Endothelial cell of umbilical vein (primary cell): ENCODE results near the gene FAM118B. TPM values are rescaled to one million over a fixed set of nuclear protein-coding genes. Genes with fewer than 3 reads are reported as not detected.
A peak's percentile ranks its signal among the peaks of the same experiment; 100 is the strongest.

Experiments
- BruUV-seq: library from RNA; stranded (reverse); fragments of 400-500 nt; replicated peaks from 2 replicates; lab custom pipeline; 2021; lab: Mats Ljungman, UMichigan
- CTCF ChIA-PET: fragments of 300-600, 350-600 bp; sonication (Branson Sonifier 250); formaldehyde crosslinking; loops from one replicate; lab custom pipeline; 2021; ENCODE audit warnings: antibody characterized with exemption, inconsistent platforms; lab: Charles Lee
- POLR2A ChIA-PET: fragments of 300-600, 350-600 bp; sonication (Branson Sonifier 250); formaldehyde crosslinking; loops from one replicate; lab custom pipeline; 2021; ENCODE audit warnings: antibody characterized with exemption, inconsistent platforms; lab: Charles Lee
- DNase-seq: peaks from one replicate; pipeline ENCODE4 v3.0.0-alpha.2; 2011; ENCODE audit warnings: low read depth, low spot score
- FAIRE-seq: peaks from 2 replicates; lab custom pipeline; 2011; peaks lifted over from hg19 to GRCh38; lab: Jason Lieb, UNC
- H2AFZ ChIP-seq: 2 replicates; pipeline ENCODE4 v1.6.0; 2012; ENCODE audit warnings: low read depth, low read length, control low read depth, inconsistent platforms
- H3K27ac ChIP-seq: 2 replicates; pipeline ENCODE4 v1.5.1; 2011; ENCODE audit warnings: low read depth, mild to moderate bottlenecking, control low read depth, low read length, moderate library complexity; ENCODE audit not compliant: insufficient read depth
- H3K27me3 ChIP-seq, 2 experiments: 2 replicates each; pipeline versions ENCODE4 v1.6.0 to v1.6.1; 2011; ENCODE audit warnings: low read length in 2 of 2, mixed read lengths in 1 of 2; ENCODE audit not compliant: control insufficient read depth in 2 of 2, insufficient read depth in 2 of 2
- H3K36me3 ChIP-seq, 2 experiments: 2 replicates in 1 of 2; 3 replicates in 1 of 2; pipeline ENCODE4 v1.5.1; 2011; ENCODE audit warnings: low read length in 2 of 2, mild to moderate bottlenecking in 1 of 2, moderate library complexity in 1 of 2; ENCODE audit not compliant: control insufficient read depth in 2 of 2, insufficient read depth in 2 of 2; ENCODE audit errors: extremely low read depth in 1 of 2
- H3K4me1 ChIP-seq: 3 replicates; pipeline ENCODE4 v1.5.1; 2011; ENCODE audit warnings: mild to moderate bottlenecking, low read length; ENCODE audit not compliant: control insufficient read depth, insufficient read depth; ENCODE audit errors: extremely low read depth
- H3K4me2 ChIP-seq: 2 replicates; pipeline ENCODE4 v1.6.1; 2011; ENCODE audit warnings: low read length, control low read depth, mixed read lengths; ENCODE audit not compliant: insufficient read depth
- H3K4me3 ChIP-seq, 3 experiments: fragments of 200-600 bp in 1 of 3; sonication (generic), shearing (Covaris generic) in 1 of 3; replicated peaks in 1 of 3; 2 replicates each; pipeline ENCODE4 v1.5.1; 2011 to 2016; ENCODE audit warnings: control low read depth in 3 of 3, low read length in 3 of 3, mild to moderate bottlenecking in 2 of 3, inconsistent platforms in 1 of 3, low read depth in 1 of 3, moderate library complexity in 1 of 3; ENCODE audit not compliant: insufficient read depth in 1 of 3
- H3K79me2 ChIP-seq: 2 replicates; pipeline ENCODE4 v1.6.0; 2012; ENCODE audit warnings: low read length, inconsistent platforms; ENCODE audit not compliant: control insufficient read depth, insufficient read depth
- H3K9ac ChIP-seq: replicated peaks from 2 replicates; pipeline ENCODE3; 2011; ENCODE audit warnings: low read length, control low read depth; ENCODE audit not compliant: insufficient read depth; ENCODE audit errors: extremely low read depth
- H3K9me1 ChIP-seq: replicated peaks from 3 replicates; pipeline ENCODE4 v1.6.0; 2011; ENCODE audit warnings: mild to moderate bottlenecking, low read length; ENCODE audit not compliant: control insufficient read depth, insufficient read depth; ENCODE audit errors: extremely low read depth
- H3K9me3 ChIP-seq: replicated peaks from 2 replicates; pipeline ENCODE4 v1.5.1; 2012; ENCODE audit warnings: low read length, inconsistent platforms; ENCODE audit not compliant: control insufficient read depth, insufficient read depth
- H4K20me1 ChIP-seq: replicated peaks from 2 replicates; pipeline ENCODE3; 2011; ENCODE audit warnings: mild to moderate bottlenecking, low read length; ENCODE audit not compliant: control insufficient read depth, insufficient read depth; ENCODE audit errors: extremely low read depth
- CTCF ChIP-seq, 2 donors: IDR thresholded peaks; 1 replicate in 1 of 2; 2 replicates in 1 of 2; pipeline ENCODE4 v1.5.1; 2011; ENCODE audit warnings: low read length in 2 of 2, mild to moderate bottlenecking in 2 of 2, moderate library complexity in 2 of 2, control low read depth in 1 of 2, inconsistent platforms in 1 of 2, low read depth in 1 of 2; ENCODE audit not compliant: insufficient read depth in 1 of 2; ENCODE audit errors: extremely low read depth in 1 of 2
- FOS ChIP-seq: IDR thresholded peaks from 2 replicates; pipeline ENCODE4 v1.6.1; 2011; ENCODE audit warnings: mild to moderate bottlenecking, low read length, moderate library complexity, borderline replicate concordance; ENCODE audit not compliant: insufficient read depth
- JUN ChIP-seq: IDR thresholded peaks from 2 replicates; pipeline ENCODE4 v1.6.1; 2011; ENCODE audit warnings: borderline replicate concordance, low read depth; ENCODE audit not compliant: insufficient read length, insufficient read depth
- MAX ChIP-seq: IDR thresholded peaks from 2 replicates; pipeline ENCODE4 v1.6.1; 2011; ENCODE audit not compliant: insufficient read depth, insufficient read length
- dilution Hi-C: fragments of 300-500 bp; cut with MboI; formaldehyde crosslinking; loops from one replicate; pipeline ENCODE4 v1.15.0; 2019; ENCODE audit warnings: low sequenced_read_pairs; ENCODE audit not compliant: extremely low pct_ligation_motif_present
- intact Hi-C: fragments of 100-400 bp; cut with micrococcal nuclease; formaldehyde crosslinking; loops from one replicate; pipeline ENCODE4 v1.10.0; 2022
- polyA plus RNA-seq, 4 experiments: library from polyadenylated mRNA; depleted of rRNA in 3 of 4; stranded (reverse) in 3 of 4; unstranded in 1 of 4; fragments of >200 nt; gene quantifications; 2 replicates each; pipeline versions ENCODE4 v1.2.1 to v1.2.3, GENCODE V29; 2011 to 2012; ENCODE audit warnings: missing spikeins in 1 of 4
- total RNA-seq: library from RNA; stranded (reverse); gene quantifications from 2 replicates; pipeline ENCODE4 v1.2.3, GENCODE V29; 2021

Gene FAM118B
- total and polyA plus RNA-seq, 2 donors (not counting 3 experiments of a cell fraction or from before 2014, with no cell fraction given): 26.6 to 35.8 TPM

DNA sequence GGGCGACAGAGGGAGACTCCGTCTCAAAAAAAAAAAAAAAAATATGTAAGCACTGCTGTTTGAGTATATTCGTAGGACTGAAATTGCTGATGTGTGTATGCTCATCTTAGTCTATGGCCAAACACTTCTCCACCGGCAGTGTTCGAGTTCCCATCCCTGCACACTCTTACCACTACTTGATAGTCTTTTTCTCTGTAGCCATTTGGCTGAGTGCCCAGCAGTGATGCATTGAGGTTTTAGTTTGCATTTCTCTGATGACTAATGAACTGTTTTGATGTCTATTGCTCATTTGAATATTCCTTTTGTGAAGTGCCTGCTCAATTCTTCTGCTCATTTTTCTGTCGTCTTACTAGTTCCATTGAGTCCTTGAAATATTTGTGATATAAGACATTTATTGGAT lies 73.2 kb downstream of the FAM118B start:
- Histone ChIP-seq H3K4me2 (no peak overlapping the region), H3K79me2 (no peaks in the 10 kb centered on the region), H3K36me3 (no peaks in the 10 kb centered on the region), H3K27me3 (no peaks in the 10 kb centered on the region), H3K9me1 (no peaks in the 10 kb centered on the region), H3K4me1 (peaks cover 13% of the 10 kb centered on the region), H3K4me3 (no peak overlapping the region), H3K9ac (no peak overlapping the region), H2AFZ (no peak overlapping the region), H3K9me3 (no peaks in the 10 kb centered on the region), H4K20me1 (no peaks in the 10 kb centered on the region), H3K27ac (no peak overlapping the region)
- ChIA-PET POLR2A (no interaction called here), CTCF (no interaction called here)
- peak; percentile 97 for FAIRE-seq
- dilution Hi-C loops (no loop called here), intact Hi-C loops (no loop called here)
- peak; percentile 59 for TF ChIP-seq JUN
- peak; percentile 51 for TF ChIP-seq FOS
- no peak for TF ChIP-seq MAX
- BruUV-seq: no TSS peak
- DNase-seq: peak; percentile 92

GRCh38 chr11:126288237-126288636 lies 76.7 kb downstream of the FAM118B start:
- no peaks in the 10 kb centered on the region for H4K20me1 ChIP-seq
- no peak overlapping the region for H3K4me3 ChIP-seq
- intact Hi-C loops (no loop called here), dilution Hi-C loops (no loop called here)
- H2AFZ ChIP-seq: no peak overlapping the region
- H3K27me3 ChIP-seq: no peaks in the 10 kb centered on the region
- DNase-seq (no peak), FAIRE-seq (no peak)
- TF ChIP-seq CTCF (IDR thresholded peaks at IDR 0.05; ENCODE audit: extremely low read depth in 1 of 2, insufficient read depth in 1 of 2, low read depth in 1 of 2, low read length in 2 of 2): no peak
- ChIA-PET CTCF (interaction anchor here (0.8 kb wide), 1 partner anchor 192 kb away, joined by 3 read pairs; no protein-coding TSS in a partner anchor), POLR2A (no interaction called here)
- H3K27ac ChIP-seq: no peak overlapping the region
- no peaks in the 10 kb centered on the region for H3K9me1 ChIP-seq
- no peak overlapping the region for H3K9ac ChIP-seq
- no TSS peak for BruUV-seq
- peaks cover 7% of the 10 kb centered on the region for H3K4me1 ChIP-seq
- H3K79me2 ChIP-seq: no peaks in the 10 kb centered on the region
- no peak overlapping the region for H3K4me2 ChIP-seq
- no peaks in the 10 kb centered on the region for H3K9me3 ChIP-seq
- H3K36me3 ChIP-seq: peaks cover 0 to 7% of the 10 kb centered on the region in 2 experiments
